HG03469 (cell line): ENCODE results near the gene MESP2.

Experiments used
- ATAC-seq: cut with Tn5 transposase; IDR thresholded peaks from one replicate; pipeline ENCODE4 v1.9.1; 2021; ENCODE audit warnings: mild to moderate bottlenecking, moderate library complexity, moderate number of reproducible peaks; ENCODE audit not compliant: unreplicated experiment

MESP2 gene, protein sequence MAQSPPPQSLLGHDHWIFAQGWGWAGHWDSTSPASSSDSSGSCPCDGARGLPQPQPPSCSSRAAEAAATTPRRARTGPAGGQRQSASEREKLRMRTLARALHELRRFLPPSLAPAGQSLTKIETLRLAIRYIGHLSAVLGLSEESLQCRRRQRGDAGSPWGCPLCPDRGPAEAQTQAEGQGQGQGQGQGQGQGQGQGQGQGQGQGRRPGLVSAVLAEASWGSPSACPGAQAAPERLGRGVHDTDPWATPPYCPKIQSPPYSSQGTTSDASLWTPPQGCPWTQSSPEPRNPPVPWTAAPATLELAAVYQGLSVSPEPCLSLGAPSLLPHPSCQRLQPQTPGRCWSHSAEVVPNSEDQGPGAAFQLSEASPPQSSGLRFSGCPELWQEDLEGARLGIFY

DNA sequence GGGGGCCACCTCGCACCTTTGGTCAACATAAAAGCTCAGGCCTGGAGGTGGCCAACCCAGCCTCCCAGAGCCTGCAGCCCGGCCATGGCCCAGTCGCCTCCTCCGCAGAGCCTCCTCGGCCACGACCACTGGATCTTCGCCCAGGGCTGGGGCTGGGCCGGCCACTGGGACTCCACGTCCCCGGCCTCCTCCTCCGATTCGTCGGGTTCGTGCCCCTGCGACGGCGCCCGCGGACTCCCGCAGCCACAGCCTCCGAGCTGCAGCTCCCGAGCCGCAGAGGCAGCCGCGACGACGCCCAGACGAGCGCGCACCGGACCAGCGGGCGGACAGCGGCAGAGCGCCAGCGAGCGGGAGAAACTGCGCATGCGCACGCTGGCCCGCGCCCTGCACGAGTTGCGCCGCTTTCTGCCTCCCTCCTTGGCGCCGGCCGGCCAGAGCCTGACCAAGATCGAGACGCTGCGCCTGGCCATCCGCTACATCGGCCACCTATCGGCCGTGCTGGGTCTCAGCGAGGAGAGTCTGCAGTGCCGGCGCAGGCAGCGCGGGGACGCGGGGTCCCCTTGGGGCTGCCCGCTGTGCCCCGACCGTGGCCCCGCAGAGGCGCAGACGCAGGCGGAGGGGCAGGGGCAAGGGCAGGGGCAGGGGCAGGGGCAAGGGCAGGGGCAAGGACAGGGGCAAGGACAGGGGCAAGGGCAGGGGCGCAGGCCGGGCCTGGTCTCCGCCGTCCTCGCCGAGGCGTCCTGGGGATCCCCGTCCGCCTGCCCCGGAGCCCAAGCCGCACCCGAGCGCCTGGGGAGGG is at the start of gene MESP2:
Gene MESP2, plus strand, starts transcription at position 59 of the 799 bp plus-strand sequence. Its CDS starts 26 bp downstream, at position 85.
- no peak for ATAC-seq

GRCh38 chr15:89728254-89728653 is 47.9 kb upstream of the MESP2 start:
- ATAC-seq = no peak

DNA sequence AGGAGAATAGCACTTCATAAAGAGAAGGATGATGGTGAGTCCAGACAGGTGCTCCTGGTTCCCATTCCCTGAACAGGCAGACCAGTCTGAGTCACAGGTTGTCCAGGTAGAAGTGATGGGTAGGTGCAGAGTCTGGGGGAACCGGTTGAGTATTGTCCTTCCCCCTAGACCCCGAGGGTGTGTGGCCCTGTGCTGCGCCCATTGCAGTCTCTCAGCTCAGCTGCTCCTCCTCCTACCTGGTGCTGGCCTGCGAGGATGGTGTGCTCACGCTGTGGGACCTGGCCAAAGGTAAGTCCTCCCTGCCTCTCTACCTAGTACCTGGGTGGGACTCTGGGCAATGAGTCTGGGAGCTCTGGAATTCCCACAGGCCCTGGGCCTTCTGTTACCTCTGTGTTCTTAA is 44.9 kb upstream of the MESP2 start:
- ATAC-seq = no peak

DNA sequence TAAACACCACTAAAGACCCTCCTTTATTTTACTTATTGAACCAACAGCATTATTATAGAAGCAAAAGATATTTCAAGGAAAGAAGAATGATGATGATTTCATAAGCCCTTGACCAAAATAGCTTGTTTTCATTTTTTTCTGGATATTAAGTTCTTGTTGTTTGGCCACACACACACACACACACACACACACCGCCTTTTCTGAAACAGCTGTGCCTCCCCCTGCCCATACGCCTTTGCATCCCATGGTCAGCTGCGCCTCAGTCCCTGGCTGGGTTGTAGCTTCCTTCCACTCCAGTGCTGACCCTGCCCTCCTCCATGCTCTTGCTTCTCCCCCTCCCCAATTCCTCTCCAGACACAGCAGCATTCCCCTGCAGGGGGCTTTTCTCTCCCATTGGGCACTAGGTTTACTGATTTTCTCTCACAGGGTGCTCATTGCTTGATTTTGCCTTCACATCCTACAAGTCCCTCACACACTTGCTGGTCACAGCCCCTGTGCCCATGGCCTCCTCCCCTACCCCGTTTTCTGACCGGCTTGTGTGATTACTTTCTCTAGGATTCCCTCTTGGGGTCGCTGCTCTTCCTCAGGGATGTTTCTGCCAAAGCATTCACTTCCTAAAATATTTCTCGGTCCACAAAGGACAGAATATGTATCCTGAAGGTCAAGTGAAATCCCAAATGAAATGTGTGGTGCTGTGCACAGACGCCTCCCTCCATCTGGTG is 43.5 kb upstream of the MESP2 start:
- ATAC-seq = no peak

DNA sequence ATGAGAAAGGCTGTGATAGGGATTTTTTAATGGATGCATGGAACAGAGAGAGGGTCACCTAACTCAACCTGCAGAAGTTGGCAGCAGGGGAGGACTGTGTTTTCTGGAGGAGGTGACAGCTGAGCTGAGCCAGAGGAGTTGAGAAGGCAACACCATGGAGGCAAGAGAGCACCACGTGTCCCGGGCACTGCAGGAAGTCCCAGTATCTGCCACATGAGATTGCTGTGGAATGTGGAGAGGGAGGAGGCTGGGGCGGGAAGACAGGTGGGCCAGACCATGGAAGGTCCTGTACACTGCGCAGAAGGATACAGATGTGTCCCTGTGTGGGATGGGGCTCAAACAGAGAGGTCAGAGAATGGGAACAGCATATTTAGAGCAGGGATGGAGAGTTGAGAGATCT is 40.4 kb upstream of the MESP2 start:
- ATAC-seq = no peak

DNA sequence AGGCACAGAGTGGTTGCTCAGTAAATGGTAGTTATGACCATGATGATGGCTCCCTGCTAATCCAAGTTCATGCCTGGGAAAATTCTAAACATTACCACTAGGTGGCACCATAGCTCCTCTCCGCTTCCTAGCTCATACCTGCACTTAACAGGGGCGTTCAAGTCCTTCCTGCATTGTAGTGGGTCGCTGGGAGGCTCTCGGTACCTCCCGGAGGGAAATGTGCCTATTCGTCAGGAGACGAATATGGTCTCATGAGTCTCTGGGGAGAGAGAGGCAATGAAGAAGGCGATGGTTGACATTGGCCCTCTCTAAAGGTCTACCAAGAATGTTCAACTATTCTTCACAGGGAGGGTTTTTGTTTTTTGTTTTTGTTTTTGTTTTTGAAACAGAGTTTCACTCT is 36.0 kb upstream of the MESP2 start:
- ATAC-seq = no peak

GRCh38 chr15:89743011-89743410 is 33.1 kb upstream of the MESP2 start:
- ATAC-seq = no peak

GRCh38 chr15:89743594-89743993 is 32.5 kb upstream of the MESP2 start:
- ATAC-seq = no peak

DNA sequence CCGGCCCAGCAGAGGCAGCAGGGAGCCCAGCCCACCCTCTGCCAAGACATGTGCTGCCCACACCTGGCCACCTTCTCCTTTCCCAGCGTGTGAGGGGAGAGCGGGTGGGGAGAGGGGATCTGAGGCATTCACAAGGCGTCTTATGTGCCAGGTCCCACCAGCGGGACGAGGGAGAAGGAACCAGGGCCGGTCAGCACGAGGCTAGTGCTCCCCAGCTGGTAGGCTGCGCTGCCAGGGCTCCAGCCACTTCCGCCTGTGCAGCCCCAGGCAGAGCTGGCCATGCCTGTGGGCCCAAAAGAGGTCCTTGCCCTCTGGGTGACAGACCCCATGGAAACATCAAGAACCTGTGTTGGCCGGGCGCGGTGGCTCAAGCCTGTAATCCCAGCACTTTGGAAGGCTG is 31.0 kb upstream of the MESP2 start:
- ATAC-seq = no peak

DNA sequence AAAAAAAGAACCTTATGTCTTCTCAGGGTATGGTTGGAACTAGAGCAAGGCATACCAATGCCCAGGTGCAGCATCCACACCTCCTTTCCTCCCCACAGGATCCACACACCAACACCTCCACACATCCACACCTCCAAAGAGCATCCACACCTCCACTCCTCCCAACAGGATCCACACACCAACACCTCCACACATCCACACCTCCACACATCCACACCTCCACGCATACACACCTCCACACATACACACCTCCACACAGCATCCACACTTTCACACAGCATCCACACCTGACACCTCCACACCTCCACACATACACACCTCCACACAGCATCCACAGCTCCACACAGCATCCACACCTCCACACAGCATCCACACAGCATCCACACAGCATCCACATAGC is 30.4 kb upstream of the MESP2 start:
- no peak for ATAC-seq

GRCh38 chr15:89746386-89746780 is 29.7 kb upstream of the MESP2 start:
- no peak for ATAC-seq

DNA sequence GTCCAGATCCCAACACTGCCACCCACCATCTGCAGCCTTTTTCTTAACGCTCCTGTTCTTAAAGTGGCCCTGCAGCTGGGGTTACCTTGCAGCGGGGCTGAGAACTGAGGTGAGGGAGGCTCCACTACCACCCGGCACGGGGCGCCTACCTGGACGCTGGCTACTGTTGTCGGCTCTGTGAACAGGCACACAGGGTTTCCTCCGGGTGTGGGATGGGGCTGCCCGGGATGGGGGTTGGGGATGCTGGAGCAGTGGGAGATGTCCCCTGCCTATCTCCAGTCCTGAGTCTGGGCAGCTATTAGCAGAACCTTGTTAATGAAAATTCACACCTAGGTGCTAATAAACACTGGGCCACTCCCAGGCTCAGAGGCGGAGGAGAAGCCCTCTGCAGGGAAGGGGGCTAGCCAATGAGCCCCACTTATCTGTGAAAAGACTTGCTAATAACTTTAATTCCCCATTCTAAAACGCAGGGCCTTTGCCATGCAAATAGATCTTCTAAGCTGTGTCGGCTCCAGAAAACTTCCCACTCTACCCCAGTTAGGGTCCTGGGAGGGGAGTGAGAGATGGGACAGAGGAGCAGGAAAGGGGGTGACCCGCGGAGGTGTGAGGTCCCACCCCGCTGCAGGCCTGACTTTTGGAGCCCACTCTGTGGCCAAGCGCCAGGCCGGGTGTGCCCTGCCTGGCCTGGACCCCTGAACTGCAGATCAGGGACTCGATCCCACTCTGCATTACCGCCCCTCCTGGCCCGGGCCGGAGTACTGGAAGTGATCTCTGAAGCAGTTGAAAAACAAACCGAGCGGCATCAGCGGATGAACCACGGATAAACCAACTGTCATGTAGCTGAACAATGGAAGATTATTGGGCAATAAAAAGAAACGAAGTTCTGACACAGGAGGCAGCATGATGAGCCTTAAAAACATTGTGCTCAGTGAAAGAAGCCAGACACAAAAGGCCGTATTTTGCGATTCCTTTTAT is 28.1 kb upstream of the MESP2 start:
- no peak for ATAC-seq

GRCh38 chr15:89749054-89749453 is 27.1 kb upstream of the MESP2 start:
- ATAC-seq = no peak

DNA sequence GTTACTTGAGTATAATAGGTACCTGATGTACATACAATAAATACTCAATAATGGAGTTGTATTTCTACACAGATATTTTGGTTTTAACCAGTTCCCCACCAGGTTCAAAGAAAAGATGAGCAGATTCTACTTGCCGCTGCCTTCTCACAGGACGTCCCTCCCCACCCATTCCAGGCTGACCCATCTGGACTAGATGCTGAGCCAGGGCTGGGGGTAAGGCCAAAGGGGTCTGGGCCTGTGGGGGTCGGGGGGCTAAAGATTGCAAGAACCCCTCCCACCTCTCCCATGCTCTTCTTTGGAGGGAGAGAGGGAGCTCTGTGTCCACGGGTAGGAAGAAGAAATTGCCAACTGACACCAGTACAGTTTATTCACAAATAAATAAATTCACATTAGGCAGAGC is 26.6 kb upstream of the MESP2 start:
- no peak for ATAC-seq

- ATAC-seq = no peak
Observed at GRCh38 chr15:89749951-89750559, 26.1 kb upstream of the MESP2 start.

DNA sequence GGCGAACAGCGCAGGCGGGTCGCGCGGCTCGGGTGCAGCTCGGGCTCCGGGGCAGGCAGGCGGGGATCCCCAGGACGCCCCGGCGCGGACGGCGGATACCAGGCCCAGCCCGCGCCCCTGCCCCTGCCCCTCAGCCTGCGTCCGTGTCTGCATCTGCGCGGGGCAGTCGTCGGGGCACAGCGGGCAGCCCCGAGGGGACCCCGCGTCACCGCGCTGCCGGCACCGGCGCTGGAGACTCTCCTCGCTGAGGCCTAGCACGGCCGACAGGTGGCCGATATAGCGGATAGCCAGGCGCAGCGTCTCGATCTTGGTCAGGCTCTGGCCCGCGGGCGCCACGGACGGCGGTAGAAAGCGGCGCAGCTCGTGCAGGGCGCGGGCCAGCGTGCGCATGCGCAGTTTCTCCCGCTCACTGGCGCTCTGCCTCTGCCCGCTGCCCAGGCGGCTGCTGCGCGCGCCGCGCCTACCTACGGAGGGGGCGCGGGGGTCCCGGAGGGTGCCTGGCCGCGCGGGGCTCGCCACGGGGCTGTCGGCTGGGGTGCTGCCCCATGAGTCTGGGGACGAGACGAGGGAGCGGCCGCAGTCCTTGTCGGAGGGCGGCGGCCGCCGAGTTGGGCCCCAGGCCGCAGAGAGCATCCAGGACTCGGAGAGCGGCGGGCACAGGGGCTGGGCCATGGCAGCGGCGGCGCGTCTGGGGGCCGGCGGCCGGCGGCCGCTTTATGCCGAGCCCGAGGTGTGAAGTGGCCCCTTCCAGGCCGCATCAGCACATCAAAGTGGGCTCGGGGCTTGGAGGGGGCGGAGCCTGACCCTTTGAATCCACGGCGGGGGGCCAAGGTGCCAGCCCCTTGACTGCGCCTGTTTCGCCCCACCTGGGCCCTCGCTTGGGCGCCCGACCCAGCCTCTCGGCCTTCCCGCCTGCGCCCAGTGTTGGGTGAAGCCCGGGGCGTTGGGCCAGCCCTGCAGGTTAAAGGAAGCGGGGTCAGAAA is 25.3 kb upstream of the MESP2 start, which contains the start of gene MESP1:
Gene MESP1, minus strand, starts transcription at position 690 of the 983 bp plus-strand sequence. Its CDS starts 18 bp downstream, at position 672.
- peak; percentile 95 for ATAC-seq

DNA sequence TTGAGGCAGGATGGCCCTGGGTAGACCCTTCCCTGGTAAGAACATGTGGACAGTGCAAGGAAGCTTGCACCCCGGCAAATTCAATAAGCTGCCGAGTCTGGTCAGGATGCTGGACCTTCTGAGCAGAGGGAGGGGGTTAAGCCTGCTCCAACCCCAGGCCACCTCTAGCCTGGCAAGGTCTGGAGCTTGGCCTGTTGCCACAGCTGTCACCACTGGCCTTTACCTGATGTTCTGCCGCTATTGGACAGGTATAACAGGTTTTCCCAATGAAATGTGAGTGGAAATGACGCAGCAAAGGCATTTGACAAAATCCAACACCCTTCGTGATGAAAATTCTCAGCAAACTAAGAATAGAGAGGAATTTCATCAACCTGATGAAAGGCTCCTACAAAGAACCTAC is 24.4 kb upstream of the MESP2 start:
- no peak for ATAC-seq

- ATAC-seq = no peak
Observed at GRCh38 chr15:89753855-89754254, 22.3 kb upstream of the MESP2 start.
